Mesenchymal stem cell (in vitro differentiated cells and primary cell): ENCODE measurements around the gene GPC4.

ENCODE experiments used
- DNase-seq: peaks from one replicate; pipeline ENCODE4 v3.0.0-alpha.2; 2013
- H2AFZ ChIP-seq: one replicate; pipeline ENCODE4 v1.6.1; 2013; ENCODE audit warnings: low read depth, mild to moderate bottlenecking, control low read depth, inconsistent platforms, low read length, moderate library complexity
- H2AK5ac ChIP-seq: 2 replicates; pipeline ENCODE4 v1.6.1; 2013; ENCODE audit warnings: low read length, moderate library complexity, mild to moderate bottlenecking, inconsistent platforms; ENCODE audit not compliant: severe bottlenecking
- H2BK120ac ChIP-seq: one replicate; pipeline ENCODE4 v1.6.1; 2013; ENCODE audit warnings: low read depth, mild to moderate bottlenecking, inconsistent platforms, low read length, moderate library complexity
- H2BK12ac ChIP-seq, 2 experiments: one replicate each; pipeline ENCODE4 v1.6.1; 2013; ENCODE audit warnings: inconsistent platforms in 2 of 2, low read length in 2 of 2, mild to moderate bottlenecking in 2 of 2, moderate library complexity in 2 of 2, control low read depth in 1 of 2
- H2BK15ac ChIP-seq: one replicate; pipeline ENCODE4 v1.6.1; 2013; ENCODE audit warnings: mild to moderate bottlenecking, low read depth, inconsistent platforms; ENCODE audit not compliant: poor library complexity, severe bottlenecking
- H2BK5ac ChIP-seq: 2 replicates; pipeline ENCODE4 v1.6.1; 2013; ENCODE audit warnings: low read depth, mild to moderate bottlenecking, low read length, control low read depth, inconsistent platforms; ENCODE audit not compliant: poor library complexity, severe bottlenecking
- H3K14ac ChIP-seq, 2 experiments: one replicate each; pipeline ENCODE4 v1.6.1; 2013; ENCODE audit warnings: inconsistent platforms in 2 of 2, low read length in 2 of 2, control low read depth in 1 of 2, mild to moderate bottlenecking in 1 of 2, moderate library complexity in 1 of 2
- H3K18ac ChIP-seq, 2 experiments: one replicate each; pipeline ENCODE4 v1.6.1; 2013; ENCODE audit warnings: inconsistent platforms in 2 of 2, low read length in 2 of 2, control low read depth in 1 of 2, low read depth in 1 of 2, mild to moderate bottlenecking in 1 of 2
- H3K23ac ChIP-seq, 2 experiments: one replicate each; pipeline ENCODE4 v1.6.1; 2013; ENCODE audit warnings: inconsistent platforms in 2 of 2, low read length in 2 of 2, mild to moderate bottlenecking in 2 of 2, moderate library complexity in 2 of 2, control low read depth in 1 of 2
- H3K27ac ChIP-seq: 2 replicates; pipeline ENCODE4 v1.5.1; 2013; ENCODE audit warnings: mild to moderate bottlenecking, moderate library complexity, low read length, control low read depth, inconsistent platforms; ENCODE audit not compliant: poor library complexity, severe bottlenecking
- H3K27me3 ChIP-seq, 2 experiments: 2 replicates each; pipeline versions ENCODE4 v1.6.1 to v1.7.0; 2013; ENCODE audit warnings: low read length in 2 of 2, mild to moderate bottlenecking in 2 of 2, moderate library complexity in 2 of 2, control low read depth in 1 of 2, inconsistent platforms in 1 of 2; ENCODE audit not compliant: control insufficient read depth in 1 of 2, insufficient read depth in 1 of 2
- H3K36me3 ChIP-seq, 2 experiments: 2 replicates each; pipeline versions ENCODE4 v1.6.1 to v1.7.0; 2013; ENCODE audit warnings: low read length in 2 of 2, control low read depth in 1 of 2, inconsistent platforms in 1 of 2, low read depth in 1 of 2, mild to moderate bottlenecking in 1 of 2; ENCODE audit not compliant: insufficient read depth in 2 of 2, control insufficient read depth in 1 of 2
- H3K4ac ChIP-seq, 2 experiments: one replicate each; pipeline ENCODE4 v1.6.1; 2013; ENCODE audit warnings: inconsistent platforms in 2 of 2, low read length in 2 of 2, mild to moderate bottlenecking in 2 of 2, moderate library complexity in 2 of 2, control low read depth in 1 of 2, low read depth in 1 of 2
- H3K4me1 ChIP-seq: 2 replicates; pipeline ENCODE4 v1.6.1; 2013; ENCODE audit warnings: low read depth, low read length, control low read depth; ENCODE audit not compliant: control insufficient read depth, insufficient read depth
- H3K4me2 ChIP-seq: 2 replicates; pipeline ENCODE4 v1.6.1; 2013; ENCODE audit warnings: low read length, mild to moderate bottlenecking, inconsistent platforms; ENCODE audit not compliant: poor library complexity, severe bottlenecking
- H3K4me3 ChIP-seq, 2 experiments: 2 replicates each; pipeline versions ENCODE4 v1.5.1 to v1.7.0; 2013; ENCODE audit warnings: low read length in 2 of 2, mild to moderate bottlenecking in 2 of 2, control low read depth in 1 of 2, low read depth in 1 of 2; ENCODE audit not compliant: insufficient read depth in 1 of 2
- H3K79me1 ChIP-seq: replicated peaks from 2 replicates; pipeline ENCODE4 v1.6.1; 2013; ENCODE audit warnings: mild to moderate bottlenecking, control low read depth, low read length, inconsistent platforms; ENCODE audit not compliant: poor library complexity, severe bottlenecking
- H3K9ac ChIP-seq: 2 replicates; pipeline ENCODE4 v1.7.0; 2013; ENCODE audit warnings: mild to moderate bottlenecking, low read length, moderate library complexity
- H3K9me3 ChIP-seq: 2 replicates; pipeline ENCODE4 v1.7.0; 2013; ENCODE audit warnings: mild to moderate bottlenecking, low read length; ENCODE audit not compliant: control insufficient read depth
- H4K8ac ChIP-seq: one replicate; pipeline ENCODE4 v1.6.1; 2013; ENCODE audit warnings: inconsistent platforms, mild to moderate bottlenecking, low read length, moderate library complexity
- H4K91ac ChIP-seq: one replicate; pipeline ENCODE4 v1.6.1; 2013; ENCODE audit warnings: mild to moderate bottlenecking, low read length, inconsistent platforms
- WGBS: methylation state at CpG from one replicate; pipeline ENCODE4 v1.1.7; 2013; ENCODE audit warnings: mixed read lengths; 5-methylcytosine and 5-hydroxymethylcytosine counted together

The GPC4 gene

GRCh38 chrX:133308499-133308897 lies 106.8 kb downstream of the GPC4 start:
- Histone ChIP-seq H3K4me2 (no peak overlapping the region), H3K23ac (no peak overlapping the region), H3K27me3 (peaks cover 0 to 19% of the 10 kb centered on the region in 2 experiments), H3K14ac (no peak overlapping the region), H3K9me3 (no peaks in the 10 kb centered on the region), H2BK5ac (no peak overlapping the region), H2BK120ac (no peak overlapping the region), H2AK5ac (no peak overlapping the region), H2AFZ (no peak overlapping the region), H3K4me3 (no peak overlapping the region), H2BK12ac (no peak overlapping the region), H3K4ac (no peak overlapping the region), H3K36me3 (peaks cover 2 to 62% of the 10 kb centered on the region in 2 experiments), H4K8ac (no peak overlapping the region), H3K79me1 (peaks cover 4% of the 10 kb centered on the region), H3K4me1 (peaks cover 2% of the 10 kb centered on the region), H3K9ac (no peak overlapping the region), H3K18ac (no peak overlapping the region), H4K91ac (no peak overlapping the region), H3K27ac (no peak overlapping the region), H2BK15ac (no peak overlapping the region)
- WGBS: 80% methylated on average over 1 of the region's 5 CpGs
- DNase-seq: no peak

GRCh38 chrX:133307637-133308498 lies 107.4 kb downstream of the GPC4 start:
- H3K18ac ChIP-seq: no peak overlapping the region
- no peak overlapping the region for H3K4me2 ChIP-seq
- H2AFZ ChIP-seq: no peak overlapping the region
- H3K4me1 ChIP-seq: peaks cover 2% of the 10 kb centered on the region
- peaks cover 3 to 64% of the 10 kb centered on the region in 2 experiments for H3K36me3 ChIP-seq
- no peak overlapping the region for H3K23ac ChIP-seq
- no peak overlapping the region for H2AK5ac ChIP-seq
- H3K9me3 ChIP-seq: no peaks in the 10 kb centered on the region
- no peak overlapping the region for H2BK12ac ChIP-seq
- H2BK5ac ChIP-seq: no peak overlapping the region
- no peak overlapping the region for H4K91ac ChIP-seq
- no peak overlapping the region for H2BK120ac ChIP-seq
- no peak overlapping the region for H3K9ac ChIP-seq
- H4K8ac ChIP-seq: no peak overlapping the region
- no peak overlapping the region for H3K27ac ChIP-seq
- no peak overlapping the region for H3K4me3 ChIP-seq
- no peak overlapping the region for H3K4ac ChIP-seq
- peaks cover 4% of the 10 kb centered on the region for H3K79me1 ChIP-seq
- no peak overlapping the region for H3K14ac ChIP-seq
- 55% methylated on average over 6 of the region's 13 CpGs for WGBS
- DNase-seq: peak; percentile 54
- H3K27me3 ChIP-seq: peaks cover 0 to 15% of the 10 kb centered on the region in 2 experiments
- no peak overlapping the region for H2BK15ac ChIP-seq

- WGBS: 81% methylated on average over 1 of the region's 3 CpGs
- H2BK120ac ChIP-seq: no peak overlapping the region
- H4K8ac ChIP-seq: no peak overlapping the region
- no peak overlapping the region for H2AK5ac ChIP-seq
- no peak for DNase-seq
- H3K9ac ChIP-seq: no peak overlapping the region
- H3K18ac ChIP-seq: no peak overlapping the region
- H3K23ac ChIP-seq: no peak overlapping the region
- H3K4me1 ChIP-seq: peaks cover 2% of the 10 kb centered on the region
- no peak overlapping the region for H4K91ac ChIP-seq
- peaks cover 3 to 70% of the 10 kb centered on the region in 2 experiments for H3K36me3 ChIP-seq
- H2BK15ac ChIP-seq: no peak overlapping the region
- H3K14ac ChIP-seq: no peak overlapping the region
- no peak overlapping the region for H2AFZ ChIP-seq
- H3K9me3 ChIP-seq: no peaks in the 10 kb centered on the region
- no peak overlapping the region for H3K4me2 ChIP-seq
- no peak overlapping the region for H3K27ac ChIP-seq
- no peak overlapping the region for H3K4ac ChIP-seq
- no peak overlapping the region for H3K4me3 ChIP-seq
- H2BK12ac ChIP-seq: no peak overlapping the region
- peaks cover 0 to 15% of the 10 kb centered on the region in 2 experiments for H3K27me3 ChIP-seq
- peaks cover 3% of the 10 kb centered on the region for H3K79me1 ChIP-seq
- no peak overlapping the region for H2BK5ac ChIP-seq
Observed at GRCh38 chrX:133307094-133307493, 108.2 kb downstream of the GPC4 start.

GRCh38 chrX:133306316-133306715 lies 109.0 kb downstream of the GPC4 start:
- peaks cover 2% of the 10 kb centered on the region for H3K4me1 ChIP-seq

More at GRCh38 chrX:133306316-133306715, 109.0 kb downstream of the GPC4 start:
- H3K9me3 ChIP-seq: no peaks in the 10 kb centered on the region
- H3K79me1 ChIP-seq: peaks cover 3% of the 10 kb centered on the region
- WGBS: 61% methylated on average over 1 of the region's 3 CpGs
- H2AFZ ChIP-seq: no peak overlapping the region
- H3K4me3 ChIP-seq: no peak overlapping the region
- H2BK12ac ChIP-seq: no peak overlapping the region
- no peak overlapping the region for H3K9ac ChIP-seq
- H3K27ac ChIP-seq: no peak overlapping the region
- no peak overlapping the region for H3K4me2 ChIP-seq
- H4K8ac ChIP-seq: no peak overlapping the region
- no peak overlapping the region for H3K23ac ChIP-seq
- H3K4ac ChIP-seq: no peak overlapping the region
- H2BK120ac ChIP-seq: no peak overlapping the region
- peaks cover 3 to 72% of the 10 kb centered on the region in 2 experiments for H3K36me3 ChIP-seq
- no peak overlapping the region for H4K91ac ChIP-seq
- H3K14ac ChIP-seq: no peak overlapping the region
- no peak overlapping the region for H3K18ac ChIP-seq
- H3K27me3 ChIP-seq: peaks cover 0 to 17% of the 10 kb centered on the region in 2 experiments
- H2BK5ac ChIP-seq: no peak overlapping the region
- H2BK15ac ChIP-seq: no peak overlapping the region
- DNase-seq: no peak
- H2AK5ac ChIP-seq: no peak overlapping the region
